AG04449 (cell line): Measurements from ENCODE around the gene TLX1.
"Not testable (repeated sequence)": the region's sequence is repeated elsewhere in the genome, so short reads cannot be mapped to it uniquely, and the experiment has no call there.

ENCODE experiments used
- CTCF ChIA-PET: fragments of 350-600 bp; formaldehyde crosslinking; extraction: SDS; loops from one replicate; lab custom pipeline; 2021; ENCODE audit warnings: antibody characterized with exemption; lab: Yijun Ruan, JAX
- POLR2A ChIA-PET: fragments of 400-600, 350-600 bp; formaldehyde crosslinking; extraction: SDS; loops from one replicate; lab custom pipeline; 2020; ENCODE audit warnings: antibody characterized with exemption, inconsistent platforms; lab: Yijun Ruan, JAX
- DNase-seq: peaks from one replicate; pipeline ENCODE4 v3.0.0-alpha.2; 2010; ENCODE audit warnings: low read depth, low spot score
- H3K4me3 ChIP-seq: 2 replicates; pipeline ENCODE4 v1.5.1; 2011; ENCODE audit warnings: low read depth, mild to moderate bottlenecking, control low read depth, low read length
- TF ChIP-seq, protein P1 (sequence below): IDR thresholded peaks from one replicate; pipeline ENCODE4 v1.5.1; 2011; ENCODE audit warnings: mild to moderate bottlenecking, moderate library complexity, low read length, control low read depth, inconsistent platforms; ENCODE audit not compliant: insufficient read depth; ENCODE audit errors: missing control alignments

TLX1 gene

DNA sequence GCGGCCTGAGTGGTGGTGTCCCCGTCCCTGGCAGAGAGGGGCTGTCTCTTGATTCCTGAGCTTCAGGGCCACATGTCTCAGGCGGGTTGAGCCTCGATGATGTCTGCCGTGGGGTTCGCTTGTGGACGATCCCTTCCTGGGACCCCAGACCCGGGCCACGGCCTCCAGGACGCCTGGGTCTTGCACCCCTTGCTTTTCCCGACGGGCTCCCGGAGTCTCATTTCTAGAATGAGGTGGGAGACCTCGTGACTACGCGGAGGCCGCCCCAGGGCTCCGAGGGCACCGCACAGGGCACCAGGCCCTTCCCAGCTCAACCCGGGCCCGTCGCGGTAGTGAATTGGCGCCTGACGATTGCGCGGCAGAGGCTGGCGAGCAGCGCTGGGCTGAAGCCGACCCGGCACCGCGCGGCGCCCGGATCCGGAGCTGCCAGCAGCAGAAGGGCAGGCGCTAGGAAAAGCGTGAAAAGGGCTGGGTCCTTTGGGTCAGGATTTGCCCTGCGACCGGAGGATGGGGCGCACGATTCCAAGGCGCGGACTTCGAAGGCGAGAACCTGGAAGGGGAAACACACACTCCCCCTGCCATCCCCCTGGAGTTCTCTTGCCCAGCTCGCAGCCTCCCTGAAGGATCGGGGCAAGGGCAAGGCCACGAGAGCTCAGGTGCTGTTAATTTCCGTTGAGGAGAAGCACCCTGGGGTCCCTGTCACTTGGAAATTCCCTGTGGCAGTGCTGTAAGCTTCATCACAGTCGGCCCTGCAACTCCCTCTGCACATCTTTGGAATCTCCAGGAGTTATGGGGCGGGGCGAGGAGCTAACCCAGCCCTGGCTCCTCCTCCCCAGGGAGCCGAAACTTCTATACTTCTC, 15.5 kb downstream of the TLX1 start:
- TF ChIP-seq, protein P1, sequence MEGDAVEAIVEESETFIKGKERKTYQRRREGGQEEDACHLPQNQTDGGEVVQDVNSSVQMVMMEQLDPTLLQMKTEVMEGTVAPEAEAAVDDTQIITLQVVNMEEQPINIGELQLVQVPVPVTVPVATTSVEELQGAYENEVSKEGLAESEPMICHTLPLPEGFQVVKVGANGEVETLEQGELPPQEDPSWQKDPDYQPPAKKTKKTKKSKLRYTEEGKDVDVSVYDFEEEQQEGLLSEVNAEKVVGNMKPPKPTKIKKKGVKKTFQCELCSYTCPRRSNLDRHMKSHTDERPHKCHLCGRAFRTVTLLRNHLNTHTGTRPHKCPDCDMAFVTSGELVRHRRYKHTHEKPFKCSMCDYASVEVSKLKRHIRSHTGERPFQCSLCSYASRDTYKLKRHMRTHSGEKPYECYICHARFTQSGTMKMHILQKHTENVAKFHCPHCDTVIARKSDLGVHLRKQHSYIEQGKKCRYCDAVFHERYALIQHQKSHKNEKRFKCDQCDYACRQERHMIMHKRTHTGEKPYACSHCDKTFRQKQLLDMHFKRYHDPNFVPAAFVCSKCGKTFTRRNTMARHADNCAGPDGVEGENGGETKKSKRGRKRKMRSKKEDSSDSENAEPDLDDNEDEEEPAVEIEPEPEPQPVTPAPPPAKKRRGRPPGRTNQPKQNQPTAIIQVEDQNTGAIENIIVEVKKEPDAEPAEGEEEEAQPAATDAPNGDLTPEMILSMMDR = no peak
- ChIA-PET POLR2A (no interaction called here), CTCF (interaction anchor here (0.6 to 4.6 kb wide), 4 partner anchors 15 to 635 kb away, joined by 3 to 54 read pairs (median 10); no protein-coding TSS in a partner anchor)
- H3K4me3 ChIP-seq = no peak overlapping the region
- no peak for DNase-seq

DNA sequence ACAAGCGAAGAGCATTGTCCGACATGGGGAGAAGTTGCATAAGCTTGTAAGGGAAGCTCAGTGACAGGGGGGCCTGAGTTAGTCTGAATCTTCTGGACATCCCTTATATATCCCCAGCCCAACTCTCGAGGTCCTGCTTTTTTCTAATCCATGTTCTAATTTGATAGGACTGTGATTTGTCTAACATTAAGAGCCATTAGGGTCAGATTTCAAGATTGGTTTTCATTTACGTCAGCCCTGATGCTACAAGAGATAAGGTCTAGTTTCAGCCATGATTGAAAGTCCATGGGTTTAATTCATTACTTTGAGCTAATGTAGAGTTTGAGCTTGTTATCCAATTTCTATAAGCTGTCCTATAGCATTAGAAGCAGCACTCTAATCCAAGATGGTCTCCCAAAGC, 20.3 kb downstream of the TLX1 start:
- POLR2A ChIA-PET = interaction anchor here (1.2 kb wide), 1 partner anchor 437 kb away, joined by 3 read pairs; the partner anchor contains the start of genes DPCD and POLL

DNA sequence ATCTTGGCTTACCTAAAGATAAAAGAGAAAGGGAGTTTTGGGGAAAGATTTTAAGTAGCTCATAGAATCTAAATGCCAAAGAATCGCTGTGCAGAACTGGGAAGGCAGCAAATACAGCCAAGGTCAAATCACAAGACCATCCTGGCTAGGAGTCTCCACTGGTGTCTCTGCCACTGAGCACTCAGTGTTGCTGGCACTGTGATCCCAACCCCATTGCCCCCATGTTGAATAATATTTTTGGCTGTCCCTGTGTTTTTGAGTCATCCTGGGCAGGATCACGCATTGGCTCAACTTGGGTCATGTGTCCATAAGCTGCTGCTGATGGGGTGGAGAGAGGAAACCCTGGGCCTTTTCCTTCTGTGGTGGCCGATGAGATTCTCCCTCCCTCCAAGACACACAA, 21.2 kb downstream of the TLX1 start:
- DNase-seq = no peak
- TF ChIP-seq, protein P1 = no peak
- POLR2A ChIA-PET = no interaction called here
- H3K4me3 ChIP-seq = no peak overlapping the region
- CTCF ChIA-PET = interaction anchor here (0.9 to 9.1 kb wide), 9 partner anchors 9 to 629 kb away, joined by 3 to 113 read pairs (median 5); no protein-coding TSS in a partner anchor

More for the DNA sequence above, 20.3 kb downstream of the TLX1 start:
- CTCF ChIA-PET = interaction anchor here (0.9 to 9.1 kb wide), 7 partner anchors 10 to 420 kb away, joined by 3 to 113 read pairs (median 6); no protein-coding TSS in a partner anchor
- DNase-seq = no peak
- H3K4me3 ChIP-seq = no peak overlapping the region
- TF ChIP-seq, protein P1 = no peak

DNA sequence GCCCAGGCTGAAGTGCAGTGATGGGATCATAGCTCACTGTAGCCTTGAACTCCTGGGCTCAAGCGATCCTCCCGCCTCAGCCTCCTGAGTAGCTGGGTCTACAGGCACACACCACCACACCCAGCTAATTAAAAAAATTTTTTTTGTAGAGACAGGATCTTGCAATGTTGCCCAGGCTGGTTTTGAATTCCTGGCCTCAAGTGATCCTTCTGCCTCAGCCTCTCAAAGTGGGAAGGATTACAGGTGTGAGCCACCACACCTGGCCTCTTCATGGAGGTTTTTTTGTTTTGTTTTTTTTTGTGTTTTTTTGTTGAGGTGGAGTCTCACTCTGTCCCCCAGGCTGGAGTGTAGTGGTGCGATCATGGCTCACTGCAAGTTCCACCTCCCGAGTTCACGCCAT, 23.4 kb downstream of the TLX1 start:
- CTCF ChIA-PET = interaction anchor here (0.9 to 9.1 kb wide), 7 partner anchors 10 to 312 kb away, joined by 3 to 113 read pairs (median 3); no protein-coding TSS in a partner anchor
- DNase-seq, H3K4me3 ChIP-seq, POLR2A ChIA-PET: not testable (repeated sequence)

DNA sequence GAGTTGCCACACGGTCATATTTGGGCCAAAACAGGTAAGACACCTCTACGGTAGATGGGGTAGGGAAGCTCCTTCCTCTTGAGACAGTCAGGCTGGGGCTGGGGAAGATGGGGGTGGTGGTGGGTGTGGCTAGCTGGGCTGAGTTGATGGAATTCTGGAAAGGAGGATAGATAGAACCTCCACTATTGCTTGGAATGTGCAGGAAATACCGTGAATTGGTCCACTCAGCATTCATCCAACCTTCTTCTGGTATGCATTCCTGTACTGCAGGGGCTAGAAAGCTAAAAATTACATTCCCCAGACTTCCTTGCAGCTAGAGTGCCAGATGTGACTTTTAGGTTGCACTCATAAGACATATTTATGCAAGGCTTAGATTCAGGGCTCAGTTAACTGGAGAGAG, 24.8 kb downstream of the TLX1 start:
- ChIA-PET POLR2A (no interaction called here), CTCF (interaction anchor here (1.0 to 9.1 kb wide), 10 partner anchors 8 to 415 kb away, joined by 3 to 113 read pairs (median 4); no protein-coding TSS in a partner anchor)
- H3K4me3 ChIP-seq = no peak overlapping the region
- TF ChIP-seq, protein P1 = no peak
- DNase-seq = no peak

DNA sequence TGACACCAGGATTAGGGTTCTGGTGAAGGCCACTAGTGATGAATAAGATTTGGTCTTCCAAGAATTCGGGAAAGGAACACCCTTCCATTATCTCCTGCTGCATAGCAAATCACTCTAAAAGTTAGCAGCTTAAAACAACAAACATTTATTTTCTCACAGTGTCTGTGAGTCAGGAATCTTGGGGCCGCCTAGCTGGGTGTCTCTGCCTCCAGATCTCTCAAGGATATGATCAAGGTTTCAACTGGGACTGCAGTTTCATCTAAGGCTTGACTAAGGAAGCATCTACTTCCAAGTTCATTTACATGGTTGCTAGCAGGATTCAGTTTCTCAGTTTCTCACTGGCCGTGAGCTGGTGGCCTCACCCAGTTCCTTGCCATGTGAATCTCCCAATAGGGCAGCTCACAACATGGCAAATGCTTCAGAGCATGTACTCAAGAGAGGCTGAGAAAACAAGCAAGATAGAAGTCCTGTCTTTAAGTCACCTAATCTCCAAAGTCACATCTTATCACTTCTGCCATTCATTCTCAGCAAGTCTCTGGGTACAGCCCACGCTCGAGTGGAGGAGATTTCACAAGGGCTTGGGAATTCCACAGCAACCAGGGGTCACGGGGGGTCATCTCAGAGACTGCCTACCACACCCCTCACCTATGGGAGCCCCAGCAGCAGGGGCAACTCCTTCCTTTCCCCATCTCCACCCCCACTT, 26.8 kb downstream of the TLX1 start:
- no peak overlapping the region for H3K4me3 ChIP-seq
- ChIA-PET CTCF (interaction anchor here (1.0 to 9.1 kb wide), 9 partner anchors 9 to 623 kb away, joined by 3 to 113 read pairs (median 5); no protein-coding TSS in a partner anchor), POLR2A (no interaction called here)
- TF ChIP-seq, protein P1 = no peak
- DNase-seq = no peak
